CD1c-positive myeloid dendritic cell (primary cell): ENCODE data around the gene DAZAP1.
"Not testable (repeated sequence)": the region's sequence is repeated elsewhere in the genome, so short reads cannot be mapped to it uniquely, and the experiment has no call there.

Experiments
- DNase-seq: peaks from one replicate; pipeline ENCODE4 v3.0.0-alpha.2; 2016; ENCODE audit errors: extremely low spot score

Gene DAZAP1

GRCh38 chr19:1425102-1425837 is 17.9 kb downstream of the DAZAP1 start:
- DNase-seq, result no peak

GRCh38 chr19:1425902-1426301 is 18.5 kb downstream of the DAZAP1 start:
- no peak for DNase-seq

GRCh38 chr19:1426736-1427135 is 19.4 kb downstream of the DAZAP1 start:
- DNase-seq, result no peak

- no peak for DNase-seq
These were observed 20.0 kb downstream of the DAZAP1 start for GRCh38 chr19:1427221-1427920.

GRCh38 chr19:1428738-1429391 is 21.5 kb downstream of the DAZAP1 start:
- no peak for DNase-seq

GRCh38 chr19:1429750-1430149 is 22.4 kb downstream of the DAZAP1 start:
- DNase-seq, result no peak

GRCh38 chr19:1430246-1430645 is 22.9 kb downstream of the DAZAP1 start:
- no peak for DNase-seq

GRCh38 chr19:1431759-1432506 is 24.5 kb downstream of the DAZAP1 start:
- DNase-seq, result no peak

GRCh38 chr19:1432507-1432887 is 25.1 kb downstream of the DAZAP1 start:
- DNase-seq, result no peak

- no peak for DNase-seq
These were observed 26.0 kb downstream of the DAZAP1 start for GRCh38 chr19:1433119-1434039.

- DNase-seq, result no peak
These were observed 26.6 kb downstream of the DAZAP1 start for GRCh38 chr19:1434040-1434366.

- DNase-seq, result no peak
These were observed 27.2 kb downstream of the DAZAP1 start for GRCh38 chr19:1434577-1435060.

- peak; percentile 34 for DNase-seq
These were observed 28.1 kb downstream of the DAZAP1 start for GRCh38 chr19:1435378-1435989.

- no peak for DNase-seq
These were observed 30.2 kb downstream of the DAZAP1 start for GRCh38 chr19:1437609-1438008.

- DNase-seq, result peak; percentile 99
These were observed 30.9 kb downstream of the DAZAP1 start, which contains the start of gene RPS15 for GRCh38 chr19:1438035-1438932. Gene RPS15 (plus strand): TSS chr19:1438396. CDS start chr19:1438426, 30 bp downstream.

GRCh38 chr19:1438933-1439354 is 31.6 kb downstream of the DAZAP1 start:
- DNase-seq, result no peak

GRCh38 chr19:1439525-1440417 is 32.4 kb downstream of the DAZAP1 start:
- DNase-seq, result not testable (repeated sequence)

- no peak for DNase-seq
These were observed 33.0 kb downstream of the DAZAP1 start for GRCh38 chr19:1440418-1440801.
